Measurements from ENCODE around the gene JMJD8.

GRCh38 chr16:640614-641013, 43.5 kb downstream of the JMJD8 start:
- TF ChIP-seq CTCF (IDR thresholded peaks at IDR 0.05): no peak
- TF ChIP-seq POLR2A (IDR thresholded peaks at IDR 0.05; ENCODE audit: low read depth): no peak
- no peak for TF ChIP-seq EP300 (IDR thresholded peaks at IDR 0.05)
- no peak for TF ChIP-seq POLR2AphosphoS5 (IDR thresholded peaks at IDR 0.05)

Data from esophagus muscularis mucosa (tissue), 4 donors.